EL (cell line): ENCODE results near the gene NCF2.
A peak's percentile ranks its signal among the peaks of the same experiment; 100 is the strongest.

Experiments used
- DNase-seq: peaks from one replicate; pipeline ENCODE4 v3.0.0-alpha.2; 2016

The NCF2 gene

DNA sequence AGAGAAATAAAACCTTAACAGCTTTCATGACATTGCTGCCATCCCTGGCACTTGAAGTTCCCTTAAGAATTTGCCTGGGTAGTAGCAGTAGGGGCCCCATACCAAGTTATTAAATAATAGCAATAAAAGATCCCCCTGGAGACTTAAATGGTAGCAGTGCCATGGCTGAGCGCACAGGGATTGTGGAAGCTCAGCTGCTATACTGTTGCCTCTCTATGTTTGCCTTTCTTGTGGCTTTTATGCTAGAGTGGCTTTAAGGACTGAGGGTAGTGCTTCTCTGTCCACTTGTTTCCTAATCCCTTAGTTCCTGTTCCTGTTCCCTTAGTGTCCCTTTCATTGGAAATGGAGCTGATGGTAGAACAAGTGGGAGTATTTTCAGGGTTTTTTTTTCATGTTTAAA is 42.1 kb downstream of the NCF2 start:
- DNase-seq = no peak

GRCh38 chr1:183546427-183546826 is 43.8 kb downstream of the NCF2 start:
- DNase-seq = no peak

DNA sequence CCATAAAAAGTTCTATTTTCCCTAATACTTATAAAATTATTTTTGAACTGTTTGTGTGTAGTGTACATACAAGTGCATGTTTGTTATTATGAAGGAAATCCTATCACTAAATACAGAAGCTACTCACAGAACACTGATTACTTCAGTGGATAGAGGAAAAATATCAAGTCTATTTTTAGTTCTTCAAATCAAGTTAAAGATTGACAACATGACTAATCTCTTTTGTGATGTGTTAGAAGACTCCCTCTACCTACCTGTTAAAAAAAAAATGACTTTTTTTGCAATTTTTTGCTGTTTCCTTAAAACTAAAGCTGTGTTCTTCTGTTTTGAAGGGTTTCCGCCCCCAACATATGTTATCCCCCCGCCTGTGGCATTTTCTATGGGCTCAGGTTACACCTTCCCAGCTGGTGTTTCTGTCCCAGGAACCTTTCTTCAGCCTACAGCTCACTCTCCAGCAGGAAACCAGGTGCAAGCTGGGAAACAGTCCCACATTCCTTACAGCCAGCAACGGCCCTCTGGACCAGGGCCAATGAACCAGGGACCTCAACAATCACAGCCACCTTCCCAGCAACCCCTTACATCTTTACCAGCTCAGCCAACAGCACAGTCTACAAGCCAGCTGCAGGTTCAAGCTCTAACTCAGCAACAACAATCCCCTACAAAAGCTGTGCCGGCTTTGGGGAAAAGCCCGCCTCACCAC is 45.5 kb downstream of the NCF2 start:
- no peak for DNase-seq

- peak; percentile 58 for DNase-seq
Observed at GRCh38 chr1:183543619-183544204, 46.5 kb downstream of the NCF2 start.

DNA sequence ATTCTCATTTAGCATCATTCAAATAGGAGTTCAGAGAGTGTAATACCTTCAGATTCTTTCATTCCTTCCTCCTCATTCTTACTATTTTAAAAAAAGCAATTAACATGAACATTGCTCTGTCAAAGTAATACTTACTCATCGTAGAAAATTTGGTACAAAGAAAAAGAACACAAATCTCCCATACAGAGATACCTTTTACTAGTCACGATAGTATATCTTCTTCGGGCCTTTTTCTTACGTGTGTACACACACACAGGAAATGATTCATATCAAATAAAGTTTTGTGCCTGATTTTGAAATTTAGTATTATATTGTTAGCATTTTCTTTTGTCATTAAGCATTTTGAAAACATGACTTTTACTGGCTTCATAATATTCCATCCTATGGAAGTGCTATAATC is 52.9 kb downstream of the NCF2 start:
- DNase-seq = no peak

GRCh38 chr1:183533617-183534174 is 56.6 kb downstream of the NCF2 start:
- DNase-seq = no peak

DNA sequence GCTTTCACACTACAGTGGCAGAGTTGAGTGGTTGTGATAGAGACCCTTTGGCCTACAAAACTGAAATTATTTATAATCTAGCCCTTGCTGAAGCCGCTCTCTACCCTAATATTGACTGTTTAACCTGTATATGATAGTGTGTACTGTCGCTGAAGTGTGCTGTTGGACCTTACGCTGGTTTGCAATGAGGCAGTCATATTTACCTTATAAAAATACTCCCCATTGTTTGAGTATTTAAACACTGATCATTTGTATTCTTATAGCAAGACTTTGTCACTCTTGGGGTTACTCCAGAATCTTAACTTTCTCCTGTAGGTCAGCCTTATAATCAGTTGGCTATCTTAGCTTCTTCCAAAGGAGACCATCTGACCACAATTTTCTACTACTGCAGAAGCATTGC is 61.7 kb downstream of the NCF2 start:
- DNase-seq = no peak

DNA sequence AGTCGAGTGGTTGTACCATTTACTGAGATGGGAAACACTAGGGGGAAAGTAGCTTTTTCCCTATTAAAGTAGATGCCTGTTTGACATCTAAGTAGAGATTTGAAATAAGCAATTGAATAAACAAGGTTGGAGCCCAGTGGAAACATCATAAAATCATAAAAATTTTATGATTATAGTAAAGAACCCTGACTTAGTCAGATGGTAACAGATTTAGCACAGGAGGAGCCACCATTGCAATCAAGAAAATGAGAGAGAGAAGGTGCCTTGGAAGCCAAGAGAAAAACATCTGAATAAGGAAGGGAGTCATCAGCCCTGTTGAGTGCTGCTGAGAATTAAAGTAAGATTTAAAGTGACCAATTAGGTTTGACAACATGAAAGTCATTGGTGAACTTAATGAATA is 68.2 kb downstream of the NCF2 start:
- DNase-seq = no peak

DNA sequence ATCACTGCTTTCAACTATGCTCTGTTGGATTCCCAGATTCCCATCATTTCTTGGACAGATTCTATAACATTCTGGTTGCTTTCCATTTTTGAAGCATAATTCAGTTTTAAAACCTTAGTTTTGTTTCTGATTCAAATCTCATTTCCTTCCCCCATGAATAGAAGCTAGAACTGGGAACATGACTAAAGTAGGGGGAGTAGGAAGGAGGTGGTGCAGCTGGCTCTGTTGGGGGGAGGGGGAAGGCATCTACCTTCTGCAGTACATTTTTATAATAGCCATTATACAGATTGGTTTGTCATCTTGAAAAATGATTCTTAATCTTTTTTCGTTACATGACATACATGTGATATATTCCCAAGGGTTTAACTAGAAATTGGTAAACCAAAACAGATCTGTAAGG is 69.9 kb downstream of the NCF2 start:
- no peak for DNase-seq

DNA sequence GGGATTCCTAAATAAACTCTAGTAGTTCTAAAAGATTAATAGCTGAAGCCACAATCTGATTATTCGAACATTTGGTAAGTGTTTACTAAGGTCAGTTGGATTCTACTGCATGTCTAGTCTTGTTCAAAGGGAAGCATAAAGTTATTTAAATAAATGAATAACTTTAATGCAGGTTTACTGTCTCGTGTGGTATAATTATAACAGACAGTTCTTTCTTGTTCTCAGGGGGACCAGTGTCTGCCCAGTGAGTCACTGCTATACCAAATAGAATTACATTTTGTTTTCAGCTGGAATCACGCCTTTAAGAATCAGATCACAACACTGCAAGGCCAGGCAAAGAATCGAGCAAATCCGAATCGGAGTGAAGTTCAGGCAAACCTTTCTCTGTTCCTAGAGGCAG is 72.9 kb downstream of the NCF2 start:
- DNase-seq = no peak

- no peak for DNase-seq
Observed at GRCh38 chr1:183516725-183517124, 73.5 kb downstream of the NCF2 start.

DNA sequence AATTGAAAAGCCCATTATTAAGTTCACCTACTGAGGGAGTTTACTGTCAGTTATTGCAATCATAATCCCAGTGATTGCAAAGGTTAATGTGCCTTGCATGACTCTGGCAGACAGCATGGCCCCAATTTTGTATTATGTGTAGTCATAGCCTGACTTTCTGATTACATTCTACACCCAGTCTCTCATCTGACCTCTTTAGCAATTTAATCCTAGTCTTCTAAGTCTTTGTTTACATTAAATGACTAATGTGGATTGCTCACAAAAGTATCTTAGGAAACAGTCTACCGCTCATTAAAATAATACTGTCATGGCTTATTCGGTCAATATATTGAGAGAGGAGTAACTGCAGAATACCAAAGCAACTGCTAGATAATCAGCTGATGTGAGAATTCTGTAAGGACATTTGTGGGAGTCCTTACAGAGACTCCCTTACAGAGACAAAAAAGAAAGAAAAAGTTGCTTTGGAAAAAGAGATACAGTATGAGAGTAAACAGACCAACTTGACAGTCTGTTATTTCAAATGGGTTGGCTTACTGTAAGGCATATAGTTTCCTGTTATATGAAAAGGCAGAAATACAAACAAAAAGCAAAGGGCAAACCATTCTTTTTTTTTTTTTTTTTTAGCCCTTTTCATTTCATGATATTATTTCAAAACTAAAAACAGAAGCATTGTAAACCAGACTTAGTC is 75.1 kb downstream of the NCF2 start:
- peak; percentile 80 for DNase-seq

- DNase-seq = no peak
Observed at GRCh38 chr1:183514235-183514634, 76.0 kb downstream of the NCF2 start.

DNA sequence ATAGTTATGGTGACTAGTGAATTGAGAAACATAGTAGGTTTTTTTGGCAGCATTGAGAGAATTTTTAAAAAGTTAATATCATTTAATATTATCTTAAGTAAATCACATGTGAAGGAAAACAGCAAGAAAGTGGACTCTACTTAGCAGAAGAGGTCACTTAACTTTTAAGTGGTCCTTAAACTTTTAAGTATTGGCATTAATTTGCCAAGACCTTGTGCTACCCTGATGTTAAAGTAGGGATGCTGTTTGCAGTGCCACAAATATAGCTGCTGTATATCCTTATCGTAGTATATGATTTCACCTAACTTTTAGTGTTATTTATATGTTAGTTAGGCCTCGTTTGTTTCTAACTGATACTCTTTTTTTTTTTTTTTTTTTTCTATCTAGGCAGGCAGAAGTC is 77.8 kb downstream of the NCF2 start:
- no peak for DNase-seq

- no peak for DNase-seq
Observed at GRCh38 chr1:183508694-183509093, 81.6 kb downstream of the NCF2 start.

- peak; percentile 43 for DNase-seq
Observed at GRCh38 chr1:183506561-183506960, 83.7 kb downstream of the NCF2 start.
